Stimulated activated CD4-positive, alpha-beta T cell treated with anti-CD3 and anti-CD28 coated beads, Interleukin-2, amount 100 ng/mL, for 24 hours (primary cell): ENCODE results near the gene GALNTL6.
"Not testable (repeated sequence)": the region's sequence is repeated elsewhere in the genome, so short reads cannot be mapped to it uniquely, and the experiment has no call there.

Source experiments
- DNase-seq, 2 donors: peaks; one replicate each; pipeline ENCODE4 v3.0.0-alpha.2; 2020

Gene GALNTL6

GRCh38 chr4:172892300-172892699, 1079.1 kb downstream of the GALNTL6 start:
- DNase-seq: no peak

DNA sequence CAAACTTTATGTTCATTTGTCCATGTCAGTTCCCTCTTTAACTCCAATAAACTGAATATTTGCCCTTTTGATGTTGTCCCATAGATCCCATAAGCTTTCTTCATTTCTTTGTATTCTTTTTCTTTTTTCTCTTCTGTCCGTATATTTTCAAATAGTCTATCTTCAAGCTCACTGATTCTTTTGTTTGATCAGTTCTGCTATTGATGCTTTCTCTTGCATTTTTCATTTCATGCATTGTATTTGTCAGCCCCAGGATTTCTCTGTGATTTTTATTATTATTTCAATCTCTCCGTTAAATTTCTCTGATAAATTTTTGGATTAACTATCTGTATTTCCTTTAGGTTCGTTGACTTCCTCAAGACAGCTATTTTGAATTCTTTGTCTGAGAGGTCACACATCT, 1082.5 kb downstream of the GALNTL6 start:
- no peak for DNase-seq

DNA sequence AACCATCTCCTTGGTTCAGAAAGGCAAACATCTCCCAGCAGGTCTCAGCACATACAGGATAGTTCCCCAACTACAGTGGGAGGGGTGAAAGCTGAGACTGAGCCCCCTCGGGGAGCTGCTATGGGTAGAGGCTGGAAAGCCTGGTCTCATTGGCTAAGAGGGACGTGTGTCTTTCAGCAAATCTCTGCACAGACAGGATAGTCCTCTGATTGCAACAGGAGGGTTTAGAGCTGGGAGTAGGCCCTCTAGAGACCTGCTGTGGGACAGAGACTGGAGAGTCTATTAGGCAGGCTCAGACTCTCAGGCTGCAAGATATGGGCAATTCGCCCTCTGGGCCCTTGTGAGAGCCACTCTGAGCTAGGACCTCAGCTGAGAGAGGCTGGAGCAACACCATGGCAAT, 1083.8 kb downstream of the GALNTL6 start:
- no peak for DNase-seq

DNA sequence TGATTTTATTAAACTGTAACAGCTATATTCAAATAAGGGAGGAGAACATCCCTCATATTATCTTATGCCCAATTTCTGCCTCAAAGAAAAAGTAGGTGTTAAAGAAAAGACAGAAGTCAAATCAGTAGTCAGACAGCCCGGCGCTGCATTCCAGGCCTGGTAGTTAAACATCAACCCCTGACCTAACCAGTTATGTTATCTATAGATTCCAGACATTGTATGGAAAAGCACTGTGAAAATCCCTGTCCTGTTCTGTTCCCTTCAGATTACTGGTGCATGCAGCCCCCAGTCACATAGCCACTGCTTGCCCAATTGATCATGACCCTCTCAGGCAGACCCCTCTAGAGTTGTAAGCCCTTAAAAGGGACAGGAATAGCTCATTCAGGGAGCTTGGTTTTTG, 1085.5 kb downstream of the GALNTL6 start:
- no peak for DNase-seq

DNA sequence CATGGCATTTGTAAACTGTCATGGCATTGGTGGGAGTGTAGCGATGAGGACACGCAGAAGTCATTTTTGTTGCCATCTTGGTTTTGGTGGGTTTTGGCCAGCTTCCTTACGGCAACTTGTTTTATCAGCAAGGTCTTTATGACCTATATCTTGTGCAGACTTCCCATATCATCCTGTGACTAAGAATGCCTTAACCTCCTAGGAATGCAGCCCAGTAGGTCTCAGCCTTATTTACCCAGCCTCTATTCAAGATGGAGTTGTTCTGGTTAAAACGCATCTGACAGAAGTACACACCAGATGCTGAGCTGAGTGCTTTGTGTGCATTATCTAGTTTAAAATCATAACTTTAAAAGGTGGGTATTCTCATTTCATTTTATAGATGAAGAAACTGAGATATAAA, 1086.7 kb downstream of the GALNTL6 start:
- no peak for DNase-seq

DNA sequence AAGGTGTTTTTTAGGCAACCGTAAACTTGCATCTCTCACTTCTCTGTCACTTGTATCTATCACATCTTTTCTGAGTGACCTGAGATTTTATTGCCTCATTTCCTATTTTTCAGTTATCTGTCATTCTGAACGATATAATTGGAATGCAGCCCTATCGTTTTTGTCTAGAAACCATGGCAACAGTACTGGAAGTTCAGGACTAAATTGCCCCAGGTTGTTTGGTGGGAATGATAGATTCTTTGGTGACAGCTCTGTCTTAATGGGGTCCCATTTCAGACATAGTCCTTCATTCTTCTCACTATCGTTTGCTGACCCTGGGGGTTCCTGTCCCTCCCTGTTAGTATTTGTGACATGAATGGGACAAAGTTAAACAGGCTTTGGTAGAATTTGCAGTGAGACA, 1087.7 kb downstream of the GALNTL6 start:
- no peak for DNase-seq

GRCh38 chr4:172912468-172912867, 1099.3 kb downstream of the GALNTL6 start:
- not testable (repeated sequence) for DNase-seq

- not testable (repeated sequence) for DNase-seq
These were observed 1104.2 kb downstream of the GALNTL6 start for GRCh38 chr4:172917403-172917802.

DNA sequence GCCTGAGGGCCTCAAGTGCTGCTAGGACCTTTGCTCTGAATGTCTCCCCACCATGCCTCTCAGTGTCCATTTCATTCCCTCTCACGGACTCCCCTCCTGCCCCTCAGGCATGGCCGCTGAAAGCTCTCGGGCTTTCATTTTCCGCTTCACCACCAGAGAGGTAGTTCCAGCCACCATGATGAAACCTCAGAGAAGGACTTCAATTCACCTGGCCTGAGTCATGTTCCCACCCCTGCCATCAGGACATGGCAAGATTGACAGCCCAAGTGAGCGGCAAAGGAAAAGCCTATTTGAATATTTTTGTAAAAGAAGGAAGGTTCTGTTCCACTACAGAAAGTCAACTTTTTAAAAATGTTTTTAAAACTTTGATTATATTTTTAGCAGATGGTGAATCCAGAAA, 1106.1 kb downstream of the GALNTL6 start:
- DNase-seq: no peak

DNA sequence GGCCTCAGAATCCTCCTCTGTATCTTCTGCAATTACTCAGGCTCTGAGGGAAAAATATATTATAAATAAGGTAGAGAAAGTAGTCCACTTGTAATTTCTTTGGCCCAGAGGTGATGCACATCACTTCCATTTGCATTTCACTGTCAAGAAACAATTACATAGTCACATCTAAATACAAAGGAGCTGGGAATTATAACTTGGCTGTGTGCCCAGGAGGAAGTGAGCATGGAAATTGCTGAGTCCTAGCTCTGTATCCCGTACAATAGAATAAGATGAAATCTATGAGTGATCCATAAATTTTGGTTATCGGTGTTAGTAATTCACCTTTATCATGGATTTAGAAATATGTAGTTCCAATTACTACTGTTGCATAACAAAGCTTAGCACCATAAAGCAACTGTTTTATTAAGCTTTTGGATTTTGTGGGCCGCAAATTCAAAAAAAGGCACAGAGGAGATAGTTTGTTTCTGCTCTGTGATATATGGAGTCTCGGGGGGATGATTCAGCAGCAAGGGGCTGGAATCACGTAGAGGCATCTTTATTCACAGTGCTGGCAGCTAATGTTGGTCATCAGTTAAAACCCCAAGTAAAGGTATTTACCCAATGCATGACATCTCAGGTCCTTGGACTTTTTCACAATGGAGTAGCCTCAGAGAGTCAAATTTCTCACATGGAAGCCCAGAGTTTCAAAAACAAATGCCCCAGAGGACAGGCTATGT, 1114.1 kb downstream of the GALNTL6 start:
- DNase-seq: no peak

DNA sequence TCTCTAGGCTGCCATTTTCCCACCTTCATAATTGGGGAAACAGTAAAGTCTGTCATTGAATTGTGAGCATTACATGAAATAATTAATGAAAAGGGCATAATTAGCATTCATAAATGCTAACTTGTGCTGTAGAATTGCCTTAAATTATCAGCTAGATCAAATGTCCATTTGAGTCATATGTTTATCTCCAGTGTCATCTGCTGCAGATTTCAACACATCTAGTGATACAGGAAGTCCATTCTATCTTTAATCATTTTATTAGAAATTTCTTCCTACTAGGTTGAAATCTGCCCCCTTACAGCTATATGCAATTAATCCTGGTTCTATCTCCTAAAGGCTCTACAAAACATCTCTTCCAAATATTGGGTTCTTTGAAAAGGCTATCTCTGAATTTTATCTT, 1115.1 kb downstream of the GALNTL6 start:
- no peak for DNase-seq

GRCh38 chr4:172938072-172938829, 1125.0 kb downstream of the GALNTL6 start:
- no peak for DNase-seq

GRCh38 chr4:172938870-172939269, 1125.7 kb downstream of the GALNTL6 start:
- no peak for DNase-seq

- no peak for DNase-seq
These were observed 1129.6 kb downstream of the GALNTL6 start for GRCh38 chr4:172942840-172943239.

DNA sequence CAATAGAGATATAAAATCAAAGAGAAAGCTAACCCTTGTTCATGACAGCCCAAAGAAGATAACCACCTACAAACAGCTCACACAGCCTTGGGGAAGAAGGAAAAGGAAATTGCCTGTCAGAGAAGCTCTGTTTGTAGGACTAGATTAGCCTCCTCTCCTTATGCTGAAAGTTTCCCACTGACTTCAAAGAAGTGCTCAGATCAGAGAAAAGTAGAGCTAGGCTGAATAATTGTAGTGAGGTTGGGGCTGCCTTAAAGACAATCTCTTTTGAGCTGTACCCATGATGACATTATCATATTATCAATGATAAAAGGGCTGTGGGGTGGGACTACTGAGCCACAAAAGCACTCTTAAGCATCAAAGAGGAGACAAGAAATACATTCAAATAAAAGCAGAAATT, 1132.4 kb downstream of the GALNTL6 start:
- no peak for DNase-seq

DNA sequence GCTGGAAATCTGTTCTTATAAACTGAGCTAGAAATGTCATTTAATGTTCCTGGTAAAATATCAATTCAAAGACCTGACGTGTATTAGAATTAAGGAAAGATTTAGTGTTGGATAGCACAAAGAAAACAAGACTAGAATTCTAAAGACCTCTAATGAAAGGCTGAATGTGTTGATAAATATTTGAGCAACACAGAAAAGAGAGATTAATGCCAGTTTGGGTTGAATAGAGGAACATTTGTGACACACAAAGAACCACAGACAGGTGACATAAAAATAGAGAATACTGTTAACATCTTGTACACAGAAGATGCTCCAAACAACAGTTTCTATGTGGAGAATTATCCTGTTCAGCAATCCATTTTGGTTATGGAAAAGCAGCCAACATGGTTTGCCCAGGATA, 1133.3 kb downstream of the GALNTL6 start:
- DNase-seq: no peak

DNA sequence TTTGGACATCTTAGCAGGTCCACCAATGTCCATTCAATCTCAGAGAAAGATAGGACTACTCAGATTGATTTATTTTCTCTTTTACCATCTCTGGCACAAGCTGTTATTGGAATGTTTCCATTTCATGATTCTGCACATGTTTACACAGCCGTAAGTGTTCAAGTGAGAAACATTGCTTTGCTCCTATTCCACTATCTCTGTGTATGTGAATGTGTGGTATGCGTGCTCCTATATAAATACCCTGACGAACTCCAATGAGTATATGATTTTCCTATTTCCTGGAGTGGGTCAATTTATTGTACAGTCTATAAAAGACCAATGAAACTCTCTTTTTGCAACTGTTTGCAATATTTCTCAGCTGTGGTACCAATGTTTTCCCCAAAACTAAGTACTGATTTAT, 1134.4 kb downstream of the GALNTL6 start:
- DNase-seq: no peak

GRCh38 chr4:172950990-172951389, 1137.8 kb downstream of the GALNTL6 start:
- DNase-seq: no peak

DNA sequence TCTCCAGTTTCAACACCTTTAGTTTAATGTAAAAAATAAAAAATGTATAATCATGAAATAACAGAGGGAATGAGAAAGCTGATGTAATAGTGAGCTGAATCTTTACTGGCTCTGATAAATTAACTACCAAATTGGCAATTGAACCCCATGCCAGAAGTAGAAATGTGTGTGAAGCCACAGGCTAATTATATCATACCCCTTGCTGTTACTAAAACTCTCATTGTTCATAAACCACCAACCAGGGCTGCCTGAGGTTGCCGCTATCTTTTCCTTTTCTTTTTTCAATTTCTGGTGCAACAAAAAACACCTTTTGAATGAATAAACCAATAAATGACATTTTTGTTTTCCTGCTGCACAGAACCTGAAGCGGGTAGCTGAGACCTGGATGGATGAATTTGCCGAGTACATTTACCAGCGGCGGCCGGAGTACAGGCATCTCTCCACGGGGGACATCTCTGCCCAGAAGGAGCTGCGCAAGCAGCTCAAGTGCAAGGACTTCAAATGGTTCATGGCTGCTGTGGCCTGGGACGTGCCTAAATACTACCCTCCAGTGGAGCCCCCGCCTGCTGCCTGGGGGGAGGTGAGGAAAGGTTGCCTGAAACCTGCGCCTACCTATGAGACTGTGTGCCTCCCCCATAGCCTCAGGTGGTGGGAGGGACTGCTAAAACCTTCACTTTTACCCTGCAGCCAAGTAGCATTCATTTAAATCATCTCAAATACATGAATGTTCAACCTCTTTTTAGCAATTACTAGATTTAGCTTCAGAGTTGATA, 1138.7 kb downstream of the GALNTL6 start:
- DNase-seq: no peak

- DNase-seq: no peak
These were observed 1140.8 kb downstream of the GALNTL6 start for GRCh38 chr4:172953896-172954568.

DNA sequence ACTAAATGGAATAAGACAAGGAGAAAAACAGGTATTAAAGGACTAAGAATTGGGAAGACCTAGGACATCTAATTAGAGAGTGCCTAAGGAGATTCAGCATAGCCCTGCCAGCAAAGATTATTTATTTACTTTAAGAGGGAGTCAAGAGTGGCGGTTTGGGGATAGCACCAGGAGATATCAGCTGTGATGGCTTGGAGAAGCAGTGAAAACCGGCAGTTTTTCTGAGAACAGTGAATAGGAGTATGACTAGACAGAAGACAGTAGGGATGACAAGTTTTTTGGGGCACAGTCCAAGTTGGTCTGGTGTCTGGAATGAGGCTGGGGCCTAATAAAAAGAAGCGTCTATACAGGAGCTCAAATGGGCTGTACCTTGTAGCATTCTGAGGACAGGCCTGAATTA, 1143.1 kb downstream of the GALNTL6 start:
- DNase-seq: not testable (repeated sequence)

GRCh38 chr4:172957216-172957615, 1144.0 kb downstream of the GALNTL6 start:
- no peak for DNase-seq
